Liver (tissue), 9 donors: ENCODE measurements around the gene TOLLIP. TPM values are rescaled to one million over a fixed set of nuclear protein-coding genes. Genes with fewer than 3 reads are reported as not detected.

Experiments
- DNase-seq: peaks from one replicate; pipeline ENCODE4 v3.0.0-alpha.2; 2017; ENCODE audit warnings: low spot score
- H3K27ac ChIP-seq, 2 donors: one replicate each; pipeline ENCODE4 v1.7.0; 2013; ENCODE audit warnings: inconsistent platforms in 2 of 2, low read length in 2 of 2, control low read depth in 1 of 2, low read depth in 1 of 2, mild to moderate bottlenecking in 1 of 2
- H3K27me3 ChIP-seq, 4 donors: one replicate each; pipeline versions ENCODE4 v1.6.1 to v1.7.0; 2013; ENCODE audit warnings: low read length in 3 of 4, inconsistent platforms in 1 of 4, mild to moderate bottlenecking in 1 of 4, moderate library complexity in 1 of 4; ENCODE audit not compliant: control insufficient read depth in 4 of 4, insufficient read depth in 4 of 4
- H3K36me3 ChIP-seq, 4 donors: one replicate each; pipeline versions ENCODE4 v1.6.1 to v1.7.0; 2013; ENCODE audit warnings: low read length in 3 of 4, mild to moderate bottlenecking in 3 of 4, low read depth in 1 of 4, moderate library complexity in 1 of 4; ENCODE audit not compliant: control insufficient read depth in 4 of 4, insufficient read depth in 3 of 4
- H3K4me1 ChIP-seq, 4 donors: one replicate each; pipeline versions ENCODE4 v1.6.1 to v1.7.0; 2013; ENCODE audit warnings: low read length in 3 of 4, mild to moderate bottlenecking in 3 of 4, moderate library complexity in 1 of 4; ENCODE audit not compliant: control insufficient read depth in 4 of 4, insufficient read depth in 4 of 4
- H3K4me3 ChIP-seq, 3 donors: one replicate each; pipeline versions ENCODE4 v1.6.1 to v1.7.0; 2013; ENCODE audit warnings: low read length in 3 of 3, control low read depth in 1 of 3, low read depth in 1 of 3, mild to moderate bottlenecking in 1 of 3
- H3K9ac ChIP-seq, 2 donors: one replicate each; pipeline ENCODE4 v1.7.0; 2013; ENCODE audit warnings: low read length in 2 of 2, mild to moderate bottlenecking in 2 of 2, moderate library complexity in 2 of 2, control low read depth in 1 of 2, low read depth in 1 of 2
- H3K9me3 ChIP-seq, 4 donors: one replicate each; pipeline versions ENCODE4 v1.6.1 to v1.7.0; 2013; ENCODE audit warnings: low read length in 3 of 4; ENCODE audit not compliant: control insufficient read depth in 4 of 4
- ATF3 ChIP-seq: IDR thresholded peaks from 2 replicates; pipeline ENCODE4 v1.6.1; 2016; ENCODE audit warnings: antibody characterized with exemption
- CTCF ChIP-seq: fragments of 150-350 bp; IDR thresholded peaks from 2 replicates; pipeline ENCODE4 v1.5.1; 2017; ENCODE audit warnings: improper control_type of control experiment, low read depth, low read length; ENCODE audit not compliant: missing input control
- EGR1 ChIP-seq, 2 donors: IDR thresholded peaks; 2 replicates each; pipeline ENCODE4 v1.6.1; 2016 to 2018; ENCODE audit warnings: antibody characterized with exemption in 2 of 2, low read depth in 2 of 2
- FOXA1 ChIP-seq: IDR thresholded peaks from 2 replicates; pipeline ENCODE4 v1.6.1; 2016; ENCODE audit warnings: antibody characterized with exemption
- FOXA2 ChIP-seq: IDR thresholded peaks from 2 replicates; pipeline ENCODE4 v1.6.1; 2016; ENCODE audit warnings: antibody characterized with exemption
- GABPA ChIP-seq, 2 donors: IDR thresholded peaks in 1 of 2; conservative IDR thresholded peaks in 1 of 2; 2 replicates each; pipeline ENCODE4 v1.6.1; 2016; ENCODE audit warnings: antibody characterized with exemption in 2 of 2, mild to moderate bottlenecking in 1 of 2, moderate library complexity in 1 of 2
- HNF4A ChIP-seq, 2 donors: conservative IDR thresholded peaks; 2 replicates each; pipeline ENCODE4 v1.6.1; 2016; ENCODE audit warnings: antibody characterized with exemption in 2 of 2, mild to moderate bottlenecking in 2 of 2
- HNF4G ChIP-seq: IDR thresholded peaks from 2 replicates; pipeline ENCODE4 v1.6.1; 2016; ENCODE audit warnings: antibody characterized with exemption
- JUND ChIP-seq, 2 donors: IDR thresholded peaks; 2 replicates each; pipeline ENCODE4 v1.6.1; 2016; ENCODE audit warnings: antibody characterized with exemption in 2 of 2
- MAX ChIP-seq: IDR thresholded peaks from 2 replicates; pipeline ENCODE4 v1.6.1; 2016; ENCODE audit warnings: antibody characterized with exemption
- NR2F2 ChIP-seq: IDR thresholded peaks from 2 replicates; pipeline ENCODE4 v1.6.1; 2016; ENCODE audit warnings: antibody characterized with exemption
- RAD21 ChIP-seq, 2 donors: IDR thresholded peaks; 2 replicates each; pipeline ENCODE4 v1.6.1; 2016; ENCODE audit warnings: antibody characterized with exemption in 2 of 2, mild to moderate bottlenecking in 2 of 2
- RXRA ChIP-seq, 2 donors: IDR thresholded peaks; 2 replicates each; pipeline ENCODE4 v1.6.1; 2017 to 2018; ENCODE audit warnings: antibody characterized with exemption in 2 of 2, mild to moderate bottlenecking in 1 of 2
- SP1 ChIP-seq: IDR thresholded peaks from 2 replicates; pipeline ENCODE4 v1.6.1; 2018; ENCODE audit warnings: antibody characterized with exemption, mild to moderate bottlenecking
- TAF1 ChIP-seq: conservative IDR thresholded peaks from 2 replicates; pipeline ENCODE4 v1.6.1; 2016; ENCODE audit warnings: antibody characterized with exemption, mild to moderate bottlenecking
- YY1 ChIP-seq: IDR thresholded peaks from 2 replicates; pipeline ENCODE4 v1.6.1; 2016; ENCODE audit warnings: antibody characterized with exemption, mild to moderate bottlenecking
- ZBTB33 ChIP-seq: IDR thresholded peaks from 2 replicates; pipeline ENCODE4 v1.6.1; 2016; ENCODE audit warnings: antibody characterized with exemption
- WGBS: extraction: QIAGEN DNeasy Blood & Tissue Kit; methylation state at CpG from one replicate; pipeline ENCODE4 v1.1.7; 2013; 5-methylcytosine and 5-hydroxymethylcytosine counted together
- polyA plus RNA-seq, 2 donors: library from polyadenylated mRNA; stranded (reverse) in 1 of 2; unstranded in 1 of 2; fragments of 200-250 nt in 1 of 2; fragments of >200 nt in 1 of 2; fragmentation: Nextera tagmentation in 1 of 2; extraction: Ambion mirVana in 1 of 2; gene quantifications; one replicate each; pipeline versions ENCODE4 v1.2.1 to v1.2.3, GENCODE V29; 2013 to 2015
- total RNA-seq, 2 donors: library from RNA; depleted of rRNA; stranded (reverse); fragments of >200 nt; gene quantifications; one replicate each; pipeline ENCODE4 v1.2.3, GENCODE V29; 2014
- donor health status: healthy.
- donor health status: healthy.
- donor health status: healthy.
- donor health status: healthy.
- donor health status: healthy.

Gene TOLLIP
- total and polyA plus RNA-seq, 4 donors = 27.5 to 102 (median 72.9) TPM

- TF ChIP-seq FOXA1 (no peak), ATF3 (no peak), FOXA2 (no peak), HNF4A (conservative IDR thresholded peaks at IDR 0.05) (no peak)
These were observed 21.5 kb downstream of the TOLLIP start (continued) for GRCh38 chr11:1287928-1288327.

GRCh38 chr11:1285876-1286275 lies 23.6 kb downstream of the TOLLIP start:
- Histone ChIP-seq H3K4me3 (no peak overlapping the region), H3K27ac (no peak overlapping the region), H3K9ac (no peak overlapping the region), H3K36me3 (peaks cover 29 to 80% (median 45%) of the 10 kb centered on the region in 4 donors), H3K27me3 (no peaks in the 10 kb centered on the region), H3K4me1 (peaks cover 0 to 3% (median 0%) of the 10 kb centered on the region in 4 donors), H3K9me3 (no peaks in the 10 kb centered on the region)
- TF ChIP-seq RAD21 (IDR thresholded peaks at IDR 0.05) (no peak), FOXA1 (no peak), MAX (no peak), CTCF (no peak), RXRA (IDR thresholded peaks at IDR 0.05) (no peak), FOXA2 (no peak), HNF4A (conservative IDR thresholded peaks at IDR 0.05) (no peak), GABPA (IDR thresholded peaks at IDR 0.05 in 1 of 2, conservative IDR thresholded peaks at IDR 0.05 in 1 of 2) (no peak)
- DNase-seq = no peak
- 92% methylated on average over 17 of the region's 17 CpGs for WGBS

GRCh38 chr11:1285316-1285744 lies 24.1 kb downstream of the TOLLIP start:
- no peak overlapping the region for H3K27ac ChIP-seq
- H3K9me3 ChIP-seq = no peaks in the 10 kb centered on the region
- peaks cover 0 to 3% (median 0%) of the 10 kb centered on the region in 4 donors for H3K4me1 ChIP-seq
- H3K36me3 ChIP-seq = peaks cover 33 to 80% (median 44%) of the 10 kb centered on the region in 4 donors
- 96% methylated on average over 23 of the region's 23 CpGs for WGBS
- no peak overlapping the region for H3K9ac ChIP-seq
- no peak overlapping the region for H3K4me3 ChIP-seq
- H3K27me3 ChIP-seq = no peaks in the 10 kb centered on the region
- TF ChIP-seq ZBTB33 = no peak
- no peak for TF ChIP-seq MAX
- no peak for TF ChIP-seq JUND (IDR thresholded peaks at IDR 0.05)
- no peak for TF ChIP-seq TAF1
- no peak for TF ChIP-seq RAD21 (IDR thresholded peaks at IDR 0.05)
- no peak for TF ChIP-seq RXRA (IDR thresholded peaks at IDR 0.05)
- no peak for TF ChIP-seq FOXA1
- no peak for TF ChIP-seq GABPA (IDR thresholded peaks at IDR 0.05 in 1 of 2, conservative IDR thresholded peaks at IDR 0.05 in 1 of 2)
- TF ChIP-seq SP1 = no peak
- no peak for TF ChIP-seq HNF4G
- no peak for TF ChIP-seq NR2F2
- TF ChIP-seq CTCF = no peak
- no peak for TF ChIP-seq FOXA2
- TF ChIP-seq HNF4A (conservative IDR thresholded peaks at IDR 0.05) = no peak
- no peak for TF ChIP-seq YY1
- TF ChIP-seq EGR1 (IDR thresholded peaks at IDR 0.05; ENCODE audit: low read depth in 2 of 2) = no peak
- DNase-seq = no peak
